ENCODE measurements around the gene CREG2.

The CREG2 gene

GRCh38 chr2:101428422-101429176 is 41.3 kb upstream of the CREG2 start:
- no peak for DNase-seq (ENCODE audit: low read depth in 1 of 2, low spot score in 1 of 2)
- Histone ChIP-seq H3K4me3 (replicated peaks; ENCODE audit: insufficient read depth, low read length) (no peak overlapping the region), H3K27ac (replicated peaks) (no peak overlapping the region), H3K27me3 (ENCODE audit: insufficient read depth, poor library complexity, severe bottlenecking) (no peaks in the 10 kb centered on the region)
- TF ChIP-seq CTCF (IDR thresholded peaks at IDR 0.05; ENCODE audit: insufficient read depth, low read length): no peak
- TF ChIP-seq, protein P1, sequence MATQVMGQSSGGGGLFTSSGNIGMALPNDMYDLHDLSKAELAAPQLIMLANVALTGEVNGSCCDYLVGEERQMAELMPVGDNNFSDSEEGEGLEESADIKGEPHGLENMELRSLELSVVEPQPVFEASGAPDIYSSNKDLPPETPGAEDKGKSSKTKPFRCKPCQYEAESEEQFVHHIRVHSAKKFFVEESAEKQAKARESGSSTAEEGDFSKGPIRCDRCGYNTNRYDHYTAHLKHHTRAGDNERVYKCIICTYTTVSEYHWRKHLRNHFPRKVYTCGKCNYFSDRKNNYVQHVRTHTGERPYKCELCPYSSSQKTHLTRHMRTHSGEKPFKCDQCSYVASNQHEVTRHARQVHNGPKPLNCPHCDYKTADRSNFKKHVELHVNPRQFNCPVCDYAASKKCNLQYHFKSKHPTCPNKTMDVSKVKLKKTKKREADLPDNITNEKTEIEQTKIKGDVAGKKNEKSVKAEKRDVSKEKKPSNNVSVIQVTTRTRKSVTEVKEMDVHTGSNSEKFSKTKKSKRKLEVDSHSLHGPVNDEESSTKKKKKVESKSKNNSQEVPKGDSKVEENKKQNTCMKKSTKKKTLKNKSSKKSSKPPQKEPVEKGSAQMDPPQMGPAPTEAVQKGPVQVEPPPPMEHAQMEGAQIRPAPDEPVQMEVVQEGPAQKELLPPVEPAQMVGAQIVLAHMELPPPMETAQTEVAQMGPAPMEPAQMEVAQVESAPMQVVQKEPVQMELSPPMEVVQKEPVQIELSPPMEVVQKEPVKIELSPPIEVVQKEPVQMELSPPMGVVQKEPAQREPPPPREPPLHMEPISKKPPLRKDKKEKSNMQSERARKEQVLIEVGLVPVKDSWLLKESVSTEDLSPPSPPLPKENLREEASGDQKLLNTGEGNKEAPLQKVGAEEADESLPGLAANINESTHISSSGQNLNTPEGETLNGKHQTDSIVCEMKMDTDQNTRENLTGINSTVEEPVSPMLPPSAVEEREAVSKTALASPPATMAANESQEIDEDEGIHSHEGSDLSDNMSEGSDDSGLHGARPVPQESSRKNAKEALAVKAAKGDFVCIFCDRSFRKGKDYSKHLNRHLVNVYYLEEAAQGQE (IDR thresholded peaks at IDR 0.05; ENCODE audit: insufficient replicate concordance, low read depth): no peak
- TF ChIP-seq GABPA (IDR thresholded peaks at IDR 0.05; ENCODE audit: low read depth): no peak
- TF ChIP-seq POLR2AphosphoS5 (IDR thresholded peaks at IDR 0.05; ENCODE audit: low read depth): no peak
- no peak for TF ChIP-seq SPI1 (IDR thresholded peaks at IDR 0.05; ENCODE audit: borderline replicate concordance, low read depth)

- H3K27ac ChIP-seq (replicated peaks): no peak overlapping the region
- H3K27me3 ChIP-seq (ENCODE audit: insufficient read depth, poor library complexity, severe bottlenecking): no peaks in the 10 kb centered on the region
- DNase-seq (ENCODE audit: low read depth in 1 of 2, low spot score in 1 of 2): no peak
- TF ChIP-seq, protein P1 (IDR thresholded peaks at IDR 0.05; ENCODE audit: insufficient replicate concordance, low read depth): no peak
- TF ChIP-seq GABPA (IDR thresholded peaks at IDR 0.05; ENCODE audit: low read depth) (no peak), CTCF (IDR thresholded peaks at IDR 0.05; ENCODE audit: insufficient read depth, low read length) (no peak), POLR2AphosphoS5 (IDR thresholded peaks at IDR 0.05; ENCODE audit: low read depth) (no peak), SPI1 (IDR thresholded peaks at IDR 0.05; ENCODE audit: borderline replicate concordance, low read depth) (no peak)
- no peak overlapping the region for H3K4me3 ChIP-seq (replicated peaks; ENCODE audit: insufficient read depth, low read length)
These were observed 40.4 kb upstream of the CREG2 start for GRCh38 chr2:101427743-101428142.

DNA sequence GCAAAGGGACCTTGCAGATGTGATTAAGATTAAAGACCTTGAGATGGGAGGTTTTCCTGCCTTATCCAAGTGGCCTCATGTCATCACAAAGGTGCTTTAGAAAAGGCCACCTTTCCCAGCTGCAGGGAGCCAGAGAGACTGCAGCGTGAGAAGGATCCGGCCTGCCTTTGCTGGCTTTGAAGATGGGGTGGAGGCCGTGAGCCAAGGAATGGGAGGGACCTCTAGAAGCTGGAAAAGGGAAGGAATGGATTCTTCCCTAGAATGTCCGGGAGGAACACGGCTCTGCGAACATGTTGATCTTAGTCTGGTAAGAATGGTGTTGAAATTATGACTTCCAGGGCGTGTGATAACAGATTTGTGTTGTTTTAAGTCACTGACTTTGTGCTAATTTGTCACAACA is 39.9 kb upstream of the CREG2 start:
- H3K27ac ChIP-seq (replicated peaks): no peak overlapping the region
- TF ChIP-seq CTCF (IDR thresholded peaks at IDR 0.05; ENCODE audit: insufficient read depth, low read length): no peak
- TF ChIP-seq, protein P1 (IDR thresholded peaks at IDR 0.05; ENCODE audit: insufficient replicate concordance, low read depth): no peak
- TF ChIP-seq POLR2AphosphoS5 (IDR thresholded peaks at IDR 0.05; ENCODE audit: low read depth): no peak
- TF ChIP-seq GABPA (IDR thresholded peaks at IDR 0.05; ENCODE audit: low read depth): no peak
- TF ChIP-seq SPI1 (IDR thresholded peaks at IDR 0.05; ENCODE audit: borderline replicate concordance, low read depth): no peak
- DNase-seq (ENCODE audit: low read depth in 1 of 2, low spot score in 1 of 2): no peak

More for the DNA sequence above, 39.9 kb upstream of the CREG2 start:
- Histone ChIP-seq H3K27me3 (ENCODE audit: insufficient read depth, poor library complexity, severe bottlenecking) (no peaks in the 10 kb centered on the region), H3K4me3 (replicated peaks; ENCODE audit: insufficient read depth, low read length) (no peak overlapping the region)

All from HL-60 (cell line).